ENCODE data around the gene RCCD1.

- TF ChIP-seq EZH2 (IDR thresholded peaks at IDR 0.05) (no peak), CTCF (IDR thresholded peaks at IDR 0.05) (no peak), EZH2phosphoT487 (IDR thresholded peaks at IDR 0.05) (no peak)
These were observed 42.0 kb upstream of the RCCD1 start for GRCh38 chr15:90912770-90913075.

Data from neural progenitor cell (in vitro differentiated cells).